ENCODE data around the gene SBF2. TPM values are rescaled to one million over a fixed set of nuclear protein-coding genes. Genes with fewer than 3 reads are reported as not detected.

The SBF2 gene
- polyA plus RNA-seq, 1 donor (not counting 4 experiments of a cell fraction or from before 2014, with no cell fraction given), result 24.5 TPM

- H3K4me1 ChIP-seq (ENCODE audit: control insufficient read depth, extremely low read depth, insufficient read depth, low read length), result peaks cover 30% of the 10 kb centered on the region
- FAIRE-seq, result no peak
- dilution Hi-C loops (cut with MboI; ENCODE audit: extremely low pct_ligation_motif_present, low sequenced_read_pairs), result no loop called here
Observed at GRCh38 chr11:10308201-10308954, 14.4 kb upstream of the SBF2 start.

GRCh38 chr11:10307400-10308200, 13.6 kb upstream of the SBF2 start:
- no peak for FAIRE-seq
- dilution Hi-C loops (cut with MboI; ENCODE audit: extremely low pct_ligation_motif_present, low sequenced_read_pairs), result no loop called here
- DNase-seq (ENCODE audit: low read depth, low spot score), result no peak

More at GRCh38 chr11:10308201-10308954, 14.4 kb upstream of the SBF2 start:
- DNase-seq (ENCODE audit: low read depth, low spot score), result no peak
- H3K27me3 ChIP-seq (ENCODE audit: control insufficient read depth, extremely low read depth, insufficient read depth, low read length), result no peaks in the 10 kb centered on the region
- H3K9ac ChIP-seq (ENCODE audit: control insufficient read depth, extremely low read depth, insufficient read depth, low read length), result peak overlapping the region; percentile 89
- peak overlapping the region; percentile 29 to 97 (median 89) for H3K4me3 ChIP-seq (ENCODE audit: control insufficient read depth in 2 of 3, extremely low read depth in 1 of 3, insufficient read depth in 2 of 3, low read depth in 1 of 3, low read length in 3 of 3)
- no peaks in the 10 kb centered on the region for H4K20me1 ChIP-seq (ENCODE audit: control insufficient read depth, extremely low read depth, insufficient read depth, low read length)
- peaks cover 22% of the 10 kb centered on the region for H3K79me2 ChIP-seq (ENCODE audit: control insufficient read depth, insufficient read depth, low read length)
- H3K36me3 ChIP-seq (ENCODE audit: control insufficient read depth in 2 of 2, extremely low read depth in 1 of 2, insufficient read depth in 2 of 2, low read length in 2 of 2), result peaks cover 0 to 5% of the 10 kb centered on the region in 2 experiments
- TF ChIP-seq EZH2 (IDR thresholded peaks at IDR 0.05; ENCODE audit: low read length) (no peak), CTCF (optimal IDR thresholded peaks at IDR 0.05 in 1 of 3, IDR thresholded peaks at IDR 0.05 in 1 of 3, conservative IDR thresholded peaks at IDR 0.05 in 1 of 3; ENCODE audit: extremely low read depth in 1 of 3, insufficient read depth in 2 of 3, low read length in 3 of 3) (peak in 1 of 3 experiments; percentile 27)
- H3K27ac ChIP-seq (ENCODE audit: control insufficient read depth, insufficient read depth, low read length), result peak overlapping the region; percentile 90
- H3K9me3 ChIP-seq (ENCODE audit: control insufficient read depth, low read depth, low read length), result no peaks in the 10 kb centered on the region
- peak overlapping the region; percentile 96 for H3K4me2 ChIP-seq (ENCODE audit: control insufficient read depth, extremely low read depth, insufficient read depth, low read depth, low read length)
- peak overlapping the region; percentile 34 for H2AFZ ChIP-seq (ENCODE audit: control insufficient read depth, low read length)
- no peaks in the 10 kb centered on the region for H3K9me1 ChIP-seq (ENCODE audit: control insufficient read depth, extremely low read depth, insufficient read depth, low read length)

More at GRCh38 chr11:10307400-10308200, 13.6 kb upstream of the SBF2 start:
- Histone ChIP-seq H3K9me3 (ENCODE audit: control insufficient read depth, low read depth, low read length) (no peaks in the 10 kb centered on the region), H3K27me3 (ENCODE audit: control insufficient read depth, extremely low read depth, insufficient read depth, low read length) (no peaks in the 10 kb centered on the region), H3K9me1 (ENCODE audit: control insufficient read depth, extremely low read depth, insufficient read depth, low read length) (no peaks in the 10 kb centered on the region), H3K36me3 (ENCODE audit: control insufficient read depth in 2 of 2, extremely low read depth in 1 of 2, insufficient read depth in 2 of 2, low read length in 2 of 2) (peaks cover 0 to 5% of the 10 kb centered on the region in 2 experiments), H3K4me3 (ENCODE audit: control insufficient read depth in 2 of 3, extremely low read depth in 1 of 3, insufficient read depth in 2 of 3, low read depth in 1 of 3, low read length in 3 of 3) (peak overlapping the region; percentile 89 to 97 (median 97)), H3K9ac (ENCODE audit: control insufficient read depth, extremely low read depth, insufficient read depth, low read length) (peak overlapping the region; percentile 89), H2AFZ (ENCODE audit: control insufficient read depth, low read length) (no peak overlapping the region), H3K79me2 (ENCODE audit: control insufficient read depth, insufficient read depth, low read length) (peaks cover 26% of the 10 kb centered on the region), H4K20me1 (ENCODE audit: control insufficient read depth, extremely low read depth, insufficient read depth, low read length) (no peaks in the 10 kb centered on the region), H3K4me2 (ENCODE audit: control insufficient read depth, extremely low read depth, insufficient read depth, low read depth, low read length) (peak overlapping the region; percentile 96), H3K4me1 (ENCODE audit: control insufficient read depth, extremely low read depth, insufficient read depth, low read length) (peaks cover 31% of the 10 kb centered on the region), H3K27ac (ENCODE audit: control insufficient read depth, insufficient read depth, low read length) (peak overlapping the region; percentile 90)
- TF ChIP-seq CTCF (optimal IDR thresholded peaks at IDR 0.05 in 1 of 3, IDR thresholded peaks at IDR 0.05 in 1 of 3, conservative IDR thresholded peaks at IDR 0.05 in 1 of 3; ENCODE audit: extremely low read depth in 1 of 3, insufficient read depth in 2 of 3, low read length in 3 of 3), result peak; percentile 82 to 98 (median 93)
- TF ChIP-seq EZH2 (IDR thresholded peaks at IDR 0.05; ENCODE audit: low read length), result no peak

Measured in keratinocyte (primary cell).